Right hindlimb (tissue), 1 donor: ENCODE measurements around the gene CAP1.

Source experiments
- DNase-seq: peaks from one replicate; pipeline ENCODE4 v3.0.0-alpha.2; 2018

The CAP1 gene

GRCh38 chr1:40059338-40059959 is 18.9 kb downstream of the CAP1 start:
- DNase-seq, result no peak

GRCh38 chr1:40059960-40060750 is 19.6 kb downstream of the CAP1 start:
- DNase-seq, result no peak

GRCh38 chr1:40064797-40065499 is 24.4 kb downstream of the CAP1 start:
- no peak for DNase-seq

GRCh38 chr1:40067023-40067422 is 26.5 kb downstream of the CAP1 start:
- DNase-seq, result no peak

GRCh38 chr1:40067851-40068250 is 27.3 kb downstream of the CAP1 start:
- DNase-seq, result no peak

GRCh38 chr1:40072142-40072541 is 31.6 kb downstream of the CAP1 start:
- no peak for DNase-seq

- DNase-seq, result no peak
Measured at GRCh38 chr1:40073062-40073461, 32.5 kb downstream of the CAP1 start.

GRCh38 chr1:40075266-40075665 is 34.7 kb downstream of the CAP1 start:
- DNase-seq, result no peak

- no peak for DNase-seq
Measured at GRCh38 chr1:40076895-40077312, 36.4 kb downstream of the CAP1 start.

GRCh38 chr1:40078512-40079333 is 38.2 kb downstream of the CAP1 start:
- DNase-seq, result peak; percentile 27

- no peak for DNase-seq
Measured at GRCh38 chr1:40079774-40080400, 39.4 kb downstream of the CAP1 start.

- DNase-seq, result no peak
Measured at GRCh38 chr1:40081871-40082270, 41.3 kb downstream of the CAP1 start.

- DNase-seq, result peak; percentile 59
Measured at GRCh38 chr1:40084750-40085149, 44.2 kb downstream of the CAP1 start.

GRCh38 chr1:40090652-40091355 is 50.3 kb downstream of the CAP1 start:
- no peak for DNase-seq

- DNase-seq, result no peak
Measured at GRCh38 chr1:40092241-40092640, 51.7 kb downstream of the CAP1 start.

- DNase-seq, result no peak
Measured at GRCh38 chr1:40092706-40093639, 52.4 kb downstream of the CAP1 start.

- no peak for DNase-seq
Measured at GRCh38 chr1:40094466-40095110, 54.1 kb downstream of the CAP1 start.

- DNase-seq, result no peak
Measured at GRCh38 chr1:40095806-40096205, 55.3 kb downstream of the CAP1 start.

GRCh38 chr1:40096646-40096976 is 56.1 kb downstream of the CAP1 start:
- no peak for DNase-seq
